ENCODE results near the gene OCA2.

DNA sequence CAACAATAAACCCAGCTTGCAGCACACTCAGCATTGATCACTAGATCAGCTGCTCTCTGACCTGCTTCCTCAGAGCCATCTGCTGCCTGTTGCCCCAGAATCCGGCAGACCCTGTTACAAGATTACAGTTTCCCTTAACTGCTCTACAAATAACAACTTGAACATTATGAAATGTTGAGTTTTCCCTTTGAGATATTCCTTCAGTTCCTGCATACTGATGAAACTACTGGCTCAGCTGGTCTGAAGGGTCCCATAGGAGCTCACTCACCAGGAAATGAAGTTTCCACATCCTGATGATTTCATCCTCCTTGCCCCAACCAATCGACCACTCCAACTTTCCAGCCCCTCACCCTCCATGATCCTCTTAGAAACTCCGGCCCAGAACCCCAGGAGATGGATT is 281.9 kb downstream of the OCA2 start:
- TF ChIP-seq, protein P1, sequence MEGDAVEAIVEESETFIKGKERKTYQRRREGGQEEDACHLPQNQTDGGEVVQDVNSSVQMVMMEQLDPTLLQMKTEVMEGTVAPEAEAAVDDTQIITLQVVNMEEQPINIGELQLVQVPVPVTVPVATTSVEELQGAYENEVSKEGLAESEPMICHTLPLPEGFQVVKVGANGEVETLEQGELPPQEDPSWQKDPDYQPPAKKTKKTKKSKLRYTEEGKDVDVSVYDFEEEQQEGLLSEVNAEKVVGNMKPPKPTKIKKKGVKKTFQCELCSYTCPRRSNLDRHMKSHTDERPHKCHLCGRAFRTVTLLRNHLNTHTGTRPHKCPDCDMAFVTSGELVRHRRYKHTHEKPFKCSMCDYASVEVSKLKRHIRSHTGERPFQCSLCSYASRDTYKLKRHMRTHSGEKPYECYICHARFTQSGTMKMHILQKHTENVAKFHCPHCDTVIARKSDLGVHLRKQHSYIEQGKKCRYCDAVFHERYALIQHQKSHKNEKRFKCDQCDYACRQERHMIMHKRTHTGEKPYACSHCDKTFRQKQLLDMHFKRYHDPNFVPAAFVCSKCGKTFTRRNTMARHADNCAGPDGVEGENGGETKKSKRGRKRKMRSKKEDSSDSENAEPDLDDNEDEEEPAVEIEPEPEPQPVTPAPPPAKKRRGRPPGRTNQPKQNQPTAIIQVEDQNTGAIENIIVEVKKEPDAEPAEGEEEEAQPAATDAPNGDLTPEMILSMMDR (conservative IDR thresholded peaks at IDR 0.05; ENCODE audit: low read length), result no peak
- no peak for TF ChIP-seq EZH2phosphoT487 (IDR thresholded peaks at IDR 0.05; ENCODE audit: borderline replicate concordance, low read depth, low read length)
